HCT116 (cell line): Measurements from ENCODE around the gene HECW1.

ENCODE experiments used
- CTCF ChIP-seq, 3 experiments: fragments of 200-600 bp in 1 of 3; sonication (generic) in 1 of 3; IDR thresholded peaks in 2 of 3; conservative IDR thresholded peaks in 1 of 3; 2 replicates each; pipeline ENCODE4 v1.5.1; 2012 to 2017; ENCODE audit warnings: low read depth in 2 of 3, low read length in 2 of 3, antibody characterized with exemption in 1 of 3, borderline replicate concordance in 1 of 3, control low read depth in 1 of 3, mild to moderate bottlenecking in 1 of 3, mixed read lengths in 1 of 3, mixed run types in 1 of 3, moderate library complexity in 1 of 3; ENCODE audit not compliant: insufficient read depth in 1 of 3
- EGR1 ChIP-seq: IDR thresholded peaks from 2 replicates; pipeline ENCODE4 v1.6.1; 2012; ENCODE audit warnings: low read depth
- EZH2 ChIP-seq: fragments of 200-600 bp; sonication (generic); IDR thresholded peaks from 2 replicates; pipeline ENCODE4 v1.6.1; 2017; ENCODE audit warnings: antibody characterized with exemption, mixed run types
- JUND ChIP-seq: IDR thresholded peaks from 2 replicates; pipeline ENCODE4 v1.6.1; 2012
- POLR2A ChIP-seq: IDR thresholded peaks from 2 replicates; pipeline ENCODE4 v1.7.0; 2011; ENCODE audit warnings: borderline replicate concordance; ENCODE audit not compliant: insufficient read depth, insufficient read length; ENCODE audit errors: extremely low read depth
- POLR2AphosphoS5 ChIP-seq: IDR thresholded peaks from 2 replicates; pipeline ENCODE4 v1.6.1; 2011; ENCODE audit warnings: mild to moderate bottlenecking, low read depth, low read length, moderate library complexity
- RAD21 ChIP-seq: IDR thresholded peaks from 2 replicates; pipeline ENCODE4 v1.6.1; 2012; ENCODE audit warnings: low read depth, mild to moderate bottlenecking
- SIN3A ChIP-seq: IDR thresholded peaks from 2 replicates; pipeline ENCODE4 v1.6.1; 2012; ENCODE audit warnings: low read depth
- SP1 ChIP-seq: IDR thresholded peaks from 2 replicates; pipeline ENCODE4 v1.6.1; 2012; ENCODE audit warnings: low read depth
- SRF ChIP-seq: IDR thresholded peaks from 2 replicates; pipeline ENCODE4 v1.6.1; 2012; ENCODE audit warnings: low read depth
- ZFX ChIP-seq: fragments of 450-650 bp; IDR thresholded peaks from 2 replicates; pipeline ENCODE4 v1.6.1; 2017
- ZNF274 ChIP-seq: fragments of 200-500 bp; sonication (Bioruptor generic); IDR thresholded peaks from 2 replicates; pipeline ENCODE4 v1.6.1; 2014; ENCODE audit warnings: mild to moderate bottlenecking, low read depth, low read length, inconsistent platforms

- TF ChIP-seq CTCF (IDR thresholded peaks at IDR 0.05 in 2 of 3, conservative IDR thresholded peaks at IDR 0.05 in 1 of 3; ENCODE audit: borderline replicate concordance in 1 of 3, insufficient read depth in 1 of 3, low read depth in 2 of 3, low read length in 2 of 3) = no peak
- TF ChIP-seq ZNF274 = no peak
- no peak for TF ChIP-seq POLR2A
- no peak for TF ChIP-seq EGR1
- no peak for TF ChIP-seq EZH2
- no peak for TF ChIP-seq POLR2AphosphoS5
- TF ChIP-seq RAD21 = no peak
- TF ChIP-seq JUND = no peak
- TF ChIP-seq ZFX = no peak
- TF ChIP-seq SRF = no peak
- no peak for TF ChIP-seq SIN3A
- no peak for TF ChIP-seq SP1
These were observed 373.1 kb downstream of the HECW1 start for GRCh38 chr7:43485580-43485979.
